ENCODE results near the gene TRIM17. TPM values are rescaled to one million over a fixed set of nuclear protein-coding genes. Genes with fewer than 3 reads are reported as not detected.

TRIM17 gene
- total and polyA plus RNA-seq, 2 of the 8 experiments (the other 6 are each of a cell fraction or from before 2014, with no cell fraction given) = 1.1 to 2.2 TPM

GRCh38 chr1:228370439-228370940, 46.2 kb downstream of the TRIM17 start:
- no peak overlapping the region for H2BK15ac ChIP-seq (ENCODE audit: low read length)
- CTCF ChIA-PET (ENCODE audit: partially characterized antibody) = interaction anchor here (0.9 to 2.5 kb wide), 5 partner anchors 15 to 93 kb away, joined by 3 to 9 read pairs (median 3); a partner anchor contains a TSS
- H3K4me2 ChIP-seq (ENCODE audit: insufficient read depth in 1 of 2, low read depth in 2 of 2, low read length in 2 of 2) = no peak overlapping the region

More at GRCh38 chr1:228370439-228370940, 46.2 kb downstream of the TRIM17 start:
- Histone ChIP-seq H2BK12ac (ENCODE audit: low read depth, low read length) (no peak overlapping the region), H3K36me3 (ENCODE audit: control insufficient read depth in 2 of 4, insufficient read depth in 4 of 4, low read length in 3 of 4) (no peaks in the 10 kb centered on the region), H3K56ac (replicated peaks; ENCODE audit: insufficient read length, low read depth, low read length) (no peak overlapping the region), H2BK5ac (ENCODE audit: low read depth, low read length) (no peak overlapping the region), H3K4me1 (replicated peaks in 1 of 4; ENCODE audit: control insufficient read depth in 3 of 4, insufficient read depth in 4 of 4, low read length in 3 of 4) (peaks cover 0 to 16% (median 5%) of the 10 kb centered on the region in 4 experiments; a peak in 4 of 7 replicates), H3K14ac (ENCODE audit: insufficient read length) (no peak overlapping the region), H3K4ac (replicated peaks; ENCODE audit: insufficient read length, low read depth, low read length) (no peak overlapping the region), H3K18ac (ENCODE audit: extremely low read depth, low read length) (no peak overlapping the region), H3K9me3 (ENCODE audit: insufficient read depth in 2 of 2, low read depth in 1 of 2, low read length in 1 of 2) (no peaks in the 10 kb centered on the region), H3K23me2 (ENCODE audit: low read depth, low read length) (no peaks in the 10 kb centered on the region), H3K27ac (ENCODE audit: low read depth, low read length) (no peak overlapping the region), H2AFZ (ENCODE audit: low read length) (no peak overlapping the region), H3K9ac (replicated peaks in 1 of 4; ENCODE audit: extremely low read depth in 1 of 4, low read depth in 3 of 4, low read length in 3 of 4) (no peak overlapping the region), H2BK20ac (ENCODE audit: low read length) (no peak overlapping the region), H4K8ac (ENCODE audit: extremely low read depth, insufficient read depth, low read length) (peak overlapping the region; percentile 69; the same call in 1 of the 2 replicates), H4K20me1 (replicated peaks in 1 of 2; ENCODE audit: control insufficient read depth in 1 of 2, insufficient read depth in 2 of 2, low read length in 2 of 2) (peaks cover 0 to 5% of the 10 kb centered on the region in 2 experiments), H2BK120ac (replicated peaks; ENCODE audit: low read depth, low read length) (no peak overlapping the region), H4K91ac (replicated peaks; ENCODE audit: insufficient read length, low read length) (no peak overlapping the region), H4K5ac (ENCODE audit: insufficient read length, low read depth, low read length) (no peak overlapping the region), H3K79me2 (ENCODE audit: control insufficient read depth in 1 of 2, insufficient read depth in 2 of 2, low read length in 2 of 2) (no peaks in the 10 kb centered on the region), H3K4me3 (ENCODE audit: extremely low read depth in 1 of 4, insufficient read depth in 2 of 4, low read depth in 3 of 4, low read length in 4 of 4) (no peak overlapping the region), H3K79me1 (ENCODE audit: low read depth, low read length) (no peaks in the 10 kb centered on the region), H3K27me3 (replicated peaks in 1 of 4; ENCODE audit: control insufficient read depth in 3 of 4, extremely low read depth in 1 of 4, insufficient read depth in 3 of 4, low read length in 3 of 4) (no peaks in the 10 kb centered on the region; a peak in 1 of 7 replicates), H2AK5ac (ENCODE audit: low read depth, low read length) (no peak overlapping the region), H3K23ac (ENCODE audit: insufficient read length) (no peak overlapping the region)
- no peak for TF ChIP-seq MAX (IDR thresholded peaks at IDR 0.05)
- no peak for TF ChIP-seq CREB1 (IDR thresholded peaks at IDR 0.05)
- no peak for TF ChIP-seq ZNF274 (IDR thresholded peaks at IDR 0.05; ENCODE audit: borderline replicate concordance, extremely low read depth, low read length)
- TF ChIP-seq SRF (IDR thresholded peaks at IDR 0.05; ENCODE audit: low read depth, low read length) = no peak
- TF ChIP-seq CEBPB (IDR thresholded peaks at IDR 0.05; ENCODE audit: low read depth, low read length) = no peak
- TF ChIP-seq TEAD4 (IDR thresholded peaks at IDR 0.05; ENCODE audit: low read depth, low read length) = no peak
- TF ChIP-seq SP1 (IDR thresholded peaks at IDR 0.05; ENCODE audit: low read depth, low read length) = no peak
- 94% methylated on average over 10 of the region's 10 CpGs; no CpG with 5 or more reads in 1 of the 2 experiments for WGBS, 2 experiments (ENCODE audit: extremely low coverage in 1 of 2, insufficient coverage in 1 of 2, insufficient read length in 1 of 2, insufficient replicate concordance in 2 of 2, low coverage in 1 of 2, low lambda C conversion rate in 2 of 2, missing lambda C conversion rate in 1 of 2)
- no peak for DNase-seq (ENCODE audit: low read depth in 1 of 2, low spot score in 2 of 2)
- FAIRE-seq = no peak
- POLR2A ChIA-PET (ENCODE audit: partially characterized antibody) = interaction anchor here (0.6 to 2.4 kb wide), 3 partner anchors 36 to 153 kb away, joined by 3 to 7 read pairs (median 3); partner anchors contain the start of gene TRIM11
